GM21737 (cell line): ENCODE results near the gene TNRC6A.
"Not testable (repeated sequence)": the region's sequence is repeated elsewhere in the genome, so short reads cannot be mapped to it uniquely, and the experiment has no call there.

Source experiments
- ATAC-seq: cut with Tn5 transposase; IDR thresholded peaks from one replicate; pipeline ENCODE4 v1.9.1; 2021; ENCODE audit warnings: mild to moderate bottlenecking, moderate library complexity; ENCODE audit not compliant: unreplicated experiment

Gene TNRC6A

GRCh38 chr16:24810951-24811843 lies 81.7 kb downstream of the TNRC6A start:
- no peak for ATAC-seq

GRCh38 chr16:24812813-24813212 lies 83.4 kb downstream of the TNRC6A start:
- not testable (repeated sequence) for ATAC-seq

DNA sequence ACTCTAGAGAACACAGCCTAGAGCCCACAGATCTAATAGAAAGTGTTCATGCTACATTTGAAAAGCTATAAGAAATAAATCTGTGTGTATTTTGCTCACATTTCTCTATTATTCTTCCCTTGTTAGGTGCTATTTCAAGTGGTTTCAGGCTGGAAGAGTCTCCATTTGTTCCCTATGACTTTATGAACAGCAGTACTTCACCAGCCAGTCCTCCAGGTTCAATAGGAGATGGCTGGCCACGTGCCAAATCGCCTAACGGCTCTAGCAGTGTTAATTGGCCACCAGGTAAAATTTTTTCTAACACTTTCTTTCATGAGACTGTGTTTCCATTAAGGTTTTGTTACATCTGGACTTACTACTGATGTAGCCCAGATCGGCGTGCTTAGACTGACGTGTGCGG lies 85.6 kb downstream of the TNRC6A start:
- no peak for ATAC-seq

- ATAC-seq: no peak
These were observed 87.2 kb downstream of the TNRC6A start for GRCh38 chr16:24816688-24817087.

GRCh38 chr16:24819462-24820040 lies 90.1 kb downstream of the TNRC6A start:
- no peak for ATAC-seq

- ATAC-seq: no peak
These were observed 91.1 kb downstream of the TNRC6A start for GRCh38 chr16:24820522-24820921.

DNA sequence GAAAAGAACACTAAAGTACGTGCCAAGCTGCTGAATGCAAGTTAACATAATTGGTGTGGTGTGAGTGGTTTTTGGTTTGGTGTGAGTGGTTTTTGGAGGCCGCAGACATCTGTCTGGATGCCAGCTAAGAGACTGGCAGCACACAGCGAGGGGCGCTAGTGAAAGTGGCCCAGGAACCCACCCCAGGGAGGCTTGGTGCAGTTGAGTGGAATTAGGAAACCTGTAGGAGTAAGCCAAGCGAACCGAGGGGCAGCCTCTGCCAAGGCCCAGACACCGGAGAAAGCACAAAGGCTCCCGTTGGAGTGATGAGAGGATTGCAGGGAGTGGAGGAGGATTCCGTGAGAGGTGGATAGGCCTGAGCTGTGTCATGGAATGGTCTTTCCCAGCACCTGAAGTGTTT lies 91.7 kb downstream of the TNRC6A start:
- no peak for ATAC-seq

GRCh38 chr16:24822542-24822941 lies 93.1 kb downstream of the TNRC6A start:
- ATAC-seq: no peak

- no peak for ATAC-seq
These were observed 93.5 kb downstream of the TNRC6A start for GRCh38 chr16:24822974-24823373.

GRCh38 chr16:24825696-24826095 lies 96.2 kb downstream of the TNRC6A start:
- ATAC-seq: no peak

GRCh38 chr16:24826096-24826690 lies 96.7 kb downstream of the TNRC6A start:
- no peak for ATAC-seq

- no peak for ATAC-seq
These were observed 97.5 kb downstream of the TNRC6A start for GRCh38 chr16:24826817-24827566.

GRCh38 chr16:24829153-24829552 lies 99.7 kb downstream of the TNRC6A start:
- no peak for ATAC-seq

DNA sequence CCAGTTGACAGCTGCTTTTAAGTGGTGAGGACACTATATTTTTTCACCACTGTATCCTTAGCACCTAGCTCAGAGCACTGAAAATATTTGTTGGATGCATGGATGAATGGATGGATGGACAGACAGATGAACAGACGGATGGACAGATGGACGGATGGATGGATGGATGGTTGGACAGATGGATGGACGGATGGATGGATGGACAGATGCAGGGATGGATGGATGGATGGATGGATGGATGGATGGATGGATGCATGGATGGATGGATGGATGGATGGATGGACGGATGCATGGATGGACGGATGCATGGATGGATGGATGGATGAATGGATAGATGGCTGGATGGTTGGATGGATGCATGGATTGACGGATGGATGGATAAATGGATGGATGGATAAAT lies 103.9 kb downstream of the TNRC6A start:
- ATAC-seq: no peak

- no peak for ATAC-seq
These were observed 105.2 kb downstream of the TNRC6A start for GRCh38 chr16:24834459-24835335.

DNA sequence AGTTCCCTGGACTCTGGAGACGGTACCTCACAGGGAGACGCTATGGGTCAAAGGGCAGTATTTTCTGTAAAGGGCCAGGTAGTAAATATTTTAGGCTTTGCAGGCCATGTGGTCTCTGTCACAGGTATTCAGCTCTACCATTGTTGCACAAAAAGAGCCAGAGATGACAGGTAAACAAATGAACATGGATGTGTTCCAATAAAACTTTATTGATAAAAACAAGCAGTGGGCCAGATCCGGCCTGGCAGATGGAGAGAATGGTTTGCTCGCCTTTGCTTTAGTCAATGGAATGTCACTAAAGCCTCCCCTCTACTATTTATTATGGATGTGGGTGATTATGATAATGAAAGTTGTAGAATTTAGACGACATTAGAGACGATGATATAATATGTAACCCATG lies 107.4 kb downstream of the TNRC6A start:
- no peak for ATAC-seq

GRCh38 chr16:24837969-24838368 lies 108.5 kb downstream of the TNRC6A start:
- ATAC-seq: no peak

DNA sequence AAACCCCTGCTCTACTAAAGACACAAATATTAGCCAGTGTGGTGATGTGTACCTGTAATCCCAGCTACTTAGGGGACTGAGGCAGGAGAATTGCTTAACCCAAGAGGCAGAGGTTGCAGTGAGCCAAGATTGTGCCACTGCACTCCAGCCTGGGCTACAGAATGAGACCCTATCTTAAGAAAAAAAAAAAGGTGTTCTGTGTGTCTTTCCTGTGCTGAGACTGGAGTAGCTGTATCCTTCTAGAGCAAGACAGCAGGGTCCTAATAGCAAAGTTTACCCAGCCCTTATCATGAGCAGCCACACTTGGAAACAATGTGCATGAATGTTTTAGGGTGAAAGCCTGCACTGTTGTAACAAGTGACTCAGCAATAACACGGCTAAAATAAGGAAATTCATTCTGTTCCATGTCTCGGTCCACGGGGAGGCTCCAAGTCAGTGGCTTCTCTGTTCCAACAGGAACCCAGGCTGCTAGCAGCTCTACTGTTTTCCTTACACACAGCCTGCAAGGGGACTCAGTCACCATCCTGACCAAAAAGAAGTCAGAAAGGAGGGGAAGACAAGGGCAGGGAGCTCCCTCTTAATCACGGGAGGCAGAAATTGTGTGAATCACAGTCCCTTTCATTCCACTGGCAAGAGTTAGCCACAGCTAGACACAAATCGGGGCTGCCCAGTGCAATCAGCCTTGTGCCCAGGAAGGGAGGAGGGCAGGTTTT lies 109.3 kb downstream of the TNRC6A start:
- no peak for ATAC-seq

GRCh38 chr16:24839347-24839972 lies 110.0 kb downstream of the TNRC6A start:
- no peak for ATAC-seq
